HEK293T (cell line): ENCODE measurements around the gene SPRY1.

ENCODE experiments used
- CTCF ChIA-PET: fragments of 350-600 bp; formaldehyde crosslinking; extraction: SDS; loops from one replicate; lab custom pipeline; 2021; ENCODE audit warnings: antibody characterized with exemption, inconsistent platforms; lab: Yijun Ruan, JAX
- POLR2A ChIA-PET: fragments of 350-600 bp; formaldehyde crosslinking; extraction: SDS; loops from one replicate; lab custom pipeline; 2020; ENCODE audit warnings: antibody characterized with exemption, inconsistent platforms; lab: Yijun Ruan, JAX
- DNase-seq: peaks from one replicate; pipeline ENCODE4 v3.0.0; 2012; ENCODE audit warnings: mixed read lengths; ENCODE audit errors: extremely low spot score
- ARNT ChIP-seq: fragments of 450-650 bp; IDR thresholded peaks from 2 replicates; pipeline ENCODE4 v1.6.1; 2017; ENCODE audit warnings: mild to moderate bottlenecking
- BHLHE40 ChIP-seq: fragments of 450-650 bp; IDR thresholded peaks from 2 replicates; pipeline ENCODE4 v1.6.1; 2016; ENCODE audit warnings: mild to moderate bottlenecking, moderate library complexity, borderline replicate concordance
- CTBP1 ChIP-seq: fragments of 450-650 bp; IDR thresholded peaks from 2 replicates; pipeline ENCODE4 v1.6.1; 2016; ENCODE audit warnings: borderline replicate concordance
- ELF4 ChIP-seq: fragments of 450-650 bp; IDR thresholded peaks from 2 replicates; pipeline ENCODE4 v1.6.1; 2017; ENCODE audit warnings: antibody characterized with exemption
- FOXA1 ChIP-seq: fragments of 450-650 bp; IDR thresholded peaks from 2 replicates; pipeline ENCODE4 v1.6.1; 2016; ENCODE audit warnings: mild to moderate bottlenecking
- FOXK2 ChIP-seq: fragments of 450-650 bp; IDR thresholded peaks from 2 replicates; pipeline ENCODE4 v1.6.1; 2016; ENCODE audit warnings: mild to moderate bottlenecking
- FOXM1 ChIP-seq: fragments of 450-650 bp; IDR thresholded peaks from 2 replicates; pipeline ENCODE4 v1.6.1; 2017; ENCODE audit warnings: mild to moderate bottlenecking, borderline replicate concordance
- HDGF ChIP-seq: fragments of 450-650 bp; IDR thresholded peaks from 2 replicates; pipeline ENCODE4 v1.6.1; 2017; ENCODE audit warnings: antibody characterized with exemption, borderline replicate concordance
- L3MBTL2 ChIP-seq: fragments of 450-650 bp; conservative IDR thresholded peaks from 2 replicates; pipeline ENCODE4 v1.6.1; 2016; ENCODE audit warnings: mild to moderate bottlenecking
- LEF1 ChIP-seq: fragments of 450-650 bp; IDR thresholded peaks from 2 replicates; pipeline ENCODE4 v1.6.1; 2017; ENCODE audit warnings: mild to moderate bottlenecking, borderline replicate concordance
- NFRKB ChIP-seq: fragments of 450-650 bp; IDR thresholded peaks from 2 replicates; pipeline ENCODE4 v1.6.1; 2016; ENCODE audit warnings: mild to moderate bottlenecking, moderate library complexity
- SP1 ChIP-seq: fragments of 450-650 bp; IDR thresholded peaks from 2 replicates; pipeline ENCODE4 v1.6.1; 2017
- SUZ12 ChIP-seq: fragments of 450-650 bp; IDR thresholded peaks from 2 replicates; pipeline ENCODE4 v1.6.1; 2016; ENCODE audit warnings: mild to moderate bottlenecking
- TARDBP ChIP-seq: fragments of 450-650 bp; IDR thresholded peaks from 2 replicates; pipeline ENCODE4 v1.6.1; 2016
- ZNF384 ChIP-seq: fragments of 450-650 bp; IDR thresholded peaks from 2 replicates; pipeline ENCODE4 v1.6.1; 2016
- TF ChIP-seq, protein P1 (sequence below): fragments of 450-650 bp; IDR thresholded peaks from 2 replicates; pipeline ENCODE4 v1.6.1; 2016

SPRY1 gene

DNA sequence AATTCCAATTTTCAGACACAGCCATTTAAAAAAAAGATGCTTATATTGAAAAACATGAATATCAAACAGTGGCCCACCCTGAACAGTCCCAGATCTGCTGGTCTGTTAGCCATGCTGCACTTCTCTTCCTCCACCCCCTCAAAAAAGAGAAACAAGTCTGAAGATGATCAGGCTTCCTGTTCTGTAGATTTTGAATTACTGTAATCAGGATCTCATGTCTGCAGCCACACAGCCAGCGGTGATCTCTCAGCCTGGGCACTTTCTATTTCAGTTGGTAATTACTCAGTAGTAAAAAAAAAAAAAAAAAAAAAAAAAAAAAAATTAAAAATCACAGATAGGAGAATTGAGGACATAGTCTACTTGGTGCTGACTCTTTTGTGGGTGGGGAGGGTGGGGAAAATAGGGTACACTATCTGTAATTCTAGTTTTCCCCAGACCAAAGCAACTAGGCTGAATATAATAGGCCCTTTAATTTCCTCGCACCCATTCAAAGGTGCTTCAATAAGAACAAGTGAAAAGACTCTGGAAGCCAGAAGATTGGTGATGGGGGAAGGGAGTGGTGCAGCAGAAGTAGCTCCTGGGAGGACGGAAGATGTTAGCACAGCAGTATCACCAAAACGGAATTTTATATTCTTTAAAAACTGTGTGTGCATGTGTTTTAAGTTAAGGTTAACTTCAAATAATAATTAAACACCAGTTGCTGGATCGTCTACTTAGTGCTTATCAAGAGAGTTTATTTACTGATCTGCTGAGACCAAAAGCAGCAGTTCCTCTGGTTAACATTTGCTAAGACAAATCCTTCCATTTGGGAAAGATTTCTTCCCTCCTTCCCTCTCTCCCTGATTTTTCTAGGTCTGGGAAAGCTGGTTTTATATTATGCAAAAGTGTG, 47.0 kb downstream of the SPRY1 start:
- TF ChIP-seq ZNF384 = no peak
- no peak for TF ChIP-seq BHLHE40
- ChIA-PET CTCF (no interaction called here), POLR2A (interaction anchor here (1.2 to 1.5 kb wide), 2 partner anchors 9 to 11 kb away, joined by 3 to 4 read pairs; no protein-coding TSS in a partner anchor)
- no peak for DNase-seq

GRCh38 chr4:123444290-123444731, 47.7 kb downstream of the SPRY1 start:
- TF ChIP-seq FOXA1 (no peak), TARDBP (no peak), FOXK2 (no peak), LEF1 (no peak), HDGF (no peak), SP1 (no peak), ELF4 (no peak), SUZ12 (no peak), ZNF384 (no peak), NFRKB (no peak), ARNT (no peak), BHLHE40 (no peak)
- peak; percentile 21 for DNase-seq
- POLR2A ChIA-PET = interaction anchor here (1.2 to 1.5 kb wide), 2 partner anchors 9 to 11 kb away, joined by 3 to 4 read pairs; no protein-coding TSS in a partner anchor
- CTCF ChIA-PET = no interaction called here

DNA sequence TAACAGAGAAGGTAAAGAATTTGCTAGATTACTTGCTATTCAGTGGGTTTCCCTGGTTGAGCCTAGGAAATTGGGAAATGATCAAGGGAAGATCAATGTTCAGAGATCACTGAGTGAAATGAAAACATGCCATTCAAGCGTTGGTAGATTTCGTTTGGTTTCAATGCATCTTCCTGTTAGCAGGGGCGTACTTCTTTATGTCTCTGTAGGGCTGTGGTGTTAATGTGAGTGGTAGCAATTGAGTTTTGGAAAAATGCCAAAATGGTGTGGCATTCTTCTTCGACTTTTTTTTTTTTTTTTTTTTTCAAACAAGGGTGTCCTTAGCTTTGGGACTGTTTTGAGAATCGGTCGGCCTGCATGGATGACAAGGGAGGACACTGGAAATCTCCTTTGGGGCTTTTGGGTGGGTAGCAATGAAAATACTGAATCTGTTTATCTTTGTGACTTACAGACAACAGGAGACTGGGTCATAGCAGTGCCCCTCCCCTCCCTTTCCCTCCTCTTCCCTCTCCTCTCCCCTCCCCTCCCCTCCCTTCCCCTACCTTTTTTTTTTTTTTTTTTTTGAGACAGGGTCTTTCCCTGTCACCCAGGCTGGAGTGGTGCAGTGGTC, 50.4 kb downstream of the SPRY1 start:
- ChIA-PET CTCF (no interaction called here), POLR2A (no interaction called here)
- DNase-seq = no peak
- TF ChIP-seq ZNF384 (peak; percentile 74), HDGF (no peak)

- no peak for DNase-seq
- TF ChIP-seq TARDBP = no peak
- no peak for TF ChIP-seq FOXA1
- TF ChIP-seq NFRKB = no peak
- no peak for TF ChIP-seq ELF4
- no peak for TF ChIP-seq LEF1
- TF ChIP-seq ZNF384 = no peak
- TF ChIP-seq CTBP1 = no peak
- TF ChIP-seq SP1 = no peak
- no peak for TF ChIP-seq SUZ12
- no peak for TF ChIP-seq FOXK2
- no peak for TF ChIP-seq ARNT
- no peak for TF ChIP-seq HDGF
- no peak for TF ChIP-seq L3MBTL2
- CTCF ChIA-PET = no interaction called here
- POLR2A ChIA-PET = interaction anchor here (1.2 kb wide), 1 partner anchor 50 kb away, joined by 4 read pairs; no protein-coding TSS in a partner anchor
Observed at GRCh38 chr4:123449362-123449761, 52.8 kb downstream of the SPRY1 start.

DNA sequence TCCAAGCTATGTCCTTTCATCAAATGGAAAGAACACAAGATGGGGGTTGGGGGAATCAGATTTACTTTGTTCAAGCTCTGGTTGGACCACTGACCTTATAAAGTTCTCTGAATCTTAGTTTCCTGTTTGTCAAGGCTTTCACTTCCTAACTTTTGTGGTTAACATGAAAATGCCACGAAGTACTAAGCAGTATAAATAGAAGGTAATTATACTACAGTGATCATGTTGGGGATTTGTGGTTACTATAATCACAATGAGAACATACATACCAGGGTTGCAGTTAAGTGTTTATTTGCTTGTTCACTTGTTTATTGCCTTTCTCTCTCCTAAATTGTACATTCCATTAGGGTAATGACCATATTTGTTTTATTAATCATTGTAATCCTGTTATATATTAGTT, 53.2 kb downstream of the SPRY1 start:
- DNase-seq = no peak
- ChIA-PET POLR2A (interaction anchor here (1.2 kb wide), 1 partner anchor 50 kb away, joined by 4 read pairs; no protein-coding TSS in a partner anchor), CTCF (no interaction called here)
- TF ChIP-seq SUZ12 = no peak
- no peak for TF ChIP-seq ELF4
- TF ChIP-seq, protein P1, sequence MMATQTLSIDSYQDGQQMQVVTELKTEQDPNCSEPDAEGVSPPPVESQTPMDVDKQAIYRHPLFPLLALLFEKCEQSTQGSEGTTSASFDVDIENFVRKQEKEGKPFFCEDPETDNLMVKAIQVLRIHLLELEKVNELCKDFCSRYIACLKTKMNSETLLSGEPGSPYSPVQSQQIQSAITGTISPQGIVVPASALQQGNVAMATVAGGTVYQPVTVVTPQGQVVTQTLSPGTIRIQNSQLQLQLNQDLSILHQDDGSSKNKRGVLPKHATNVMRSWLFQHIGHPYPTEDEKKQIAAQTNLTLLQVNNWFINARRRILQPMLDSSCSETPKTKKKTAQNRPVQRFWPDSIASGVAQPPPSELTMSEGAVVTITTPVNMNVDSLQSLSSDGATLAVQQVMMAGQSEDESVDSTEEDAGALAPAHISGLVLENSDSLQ = no peak
- TF ChIP-seq CTBP1 = no peak
- TF ChIP-seq FOXA1 = no peak

GRCh38 chr4:123450393-123450792, 53.8 kb downstream of the SPRY1 start:
- no peak for DNase-seq
- no peak for TF ChIP-seq FOXM1
- TF ChIP-seq SP1 = no peak
- TF ChIP-seq LEF1 = no peak
- TF ChIP-seq CTBP1 = no peak
- TF ChIP-seq SUZ12 = no peak
- TF ChIP-seq FOXK2 = no peak
- TF ChIP-seq ZNF384 = no peak
- no peak for TF ChIP-seq ARNT
- CTCF ChIA-PET = no interaction called here
- POLR2A ChIA-PET = interaction anchor here (1.2 kb wide), 1 partner anchor 51 kb away, joined by 4 read pairs; no protein-coding TSS in a partner anchor

DNA sequence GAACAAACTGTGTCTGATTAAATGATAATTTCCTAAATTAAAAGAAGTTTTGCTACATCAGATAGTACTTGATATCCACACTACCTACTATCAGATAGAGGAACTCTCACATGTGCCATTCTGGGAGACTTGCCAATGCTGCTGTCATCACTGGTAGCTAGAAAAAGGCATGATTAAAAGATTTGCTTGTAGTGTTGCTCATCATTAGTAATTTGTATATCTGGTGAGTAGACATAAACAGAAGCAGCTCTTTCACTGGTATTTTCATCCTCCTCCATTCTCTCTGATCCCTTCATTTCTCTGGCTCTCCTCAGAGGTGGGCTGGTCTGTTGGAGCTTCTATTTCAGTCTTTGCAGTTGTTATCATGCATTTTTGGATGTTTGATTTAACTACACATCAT, 56.0 kb downstream of the SPRY1 start:
- ChIA-PET POLR2A (interaction anchor here (0.8 kb wide), 1 partner anchor 9 kb away, joined by 3 read pairs; no protein-coding TSS in a partner anchor), CTCF (no interaction called here)
- no peak for TF ChIP-seq FOXA1
- no peak for TF ChIP-seq FOXM1
- TF ChIP-seq SP1 = no peak
- no peak for TF ChIP-seq TARDBP
- no peak for TF ChIP-seq NFRKB
- TF ChIP-seq BHLHE40 = no peak
- no peak for TF ChIP-seq CTBP1
- TF ChIP-seq, protein P1 = no peak
- TF ChIP-seq FOXK2 = no peak
- no peak for TF ChIP-seq ARNT
- TF ChIP-seq ELF4 = no peak
- DNase-seq = no peak
